CD4-positive, alpha-beta T cell treated with Interleukin-12 subunit alpha and Interleukin-12 subunit beta, for 1 hour (primary cell): Measurements from ENCODE around the gene SLC41A1.

ENCODE experiments used
- DNase-seq: peaks from one replicate; pipeline ENCODE4 v3.0.0-alpha.2; 2020

The SLC41A1 gene

GRCh38 chr1:205785446-205785845 is 27.6 kb downstream of the SLC41A1 start:
- DNase-seq = no peak

DNA sequence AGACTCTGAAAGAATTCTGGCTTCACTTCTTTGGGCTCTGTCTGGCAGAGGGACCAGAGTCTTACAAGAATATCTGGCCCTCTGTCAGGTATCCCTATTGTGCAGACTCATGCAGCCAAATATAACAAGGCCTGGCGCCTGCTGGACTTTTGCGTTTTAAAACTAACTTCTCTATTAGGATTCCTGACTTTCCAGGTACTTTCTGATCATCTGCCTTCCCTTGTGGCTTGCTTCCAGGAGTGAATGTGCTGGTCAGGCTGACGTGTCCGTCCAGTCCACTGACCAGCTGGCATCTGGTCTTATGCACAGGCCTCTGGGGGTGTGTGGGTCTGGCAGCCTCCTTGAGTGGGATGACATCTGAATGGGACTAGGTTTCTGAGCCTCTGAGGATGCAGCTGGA is 29.1 kb downstream of the SLC41A1 start:
- no peak for DNase-seq

- no peak for DNase-seq
These were observed 29.6 kb downstream of the SLC41A1 start for GRCh38 chr1:205783433-205783795.

DNA sequence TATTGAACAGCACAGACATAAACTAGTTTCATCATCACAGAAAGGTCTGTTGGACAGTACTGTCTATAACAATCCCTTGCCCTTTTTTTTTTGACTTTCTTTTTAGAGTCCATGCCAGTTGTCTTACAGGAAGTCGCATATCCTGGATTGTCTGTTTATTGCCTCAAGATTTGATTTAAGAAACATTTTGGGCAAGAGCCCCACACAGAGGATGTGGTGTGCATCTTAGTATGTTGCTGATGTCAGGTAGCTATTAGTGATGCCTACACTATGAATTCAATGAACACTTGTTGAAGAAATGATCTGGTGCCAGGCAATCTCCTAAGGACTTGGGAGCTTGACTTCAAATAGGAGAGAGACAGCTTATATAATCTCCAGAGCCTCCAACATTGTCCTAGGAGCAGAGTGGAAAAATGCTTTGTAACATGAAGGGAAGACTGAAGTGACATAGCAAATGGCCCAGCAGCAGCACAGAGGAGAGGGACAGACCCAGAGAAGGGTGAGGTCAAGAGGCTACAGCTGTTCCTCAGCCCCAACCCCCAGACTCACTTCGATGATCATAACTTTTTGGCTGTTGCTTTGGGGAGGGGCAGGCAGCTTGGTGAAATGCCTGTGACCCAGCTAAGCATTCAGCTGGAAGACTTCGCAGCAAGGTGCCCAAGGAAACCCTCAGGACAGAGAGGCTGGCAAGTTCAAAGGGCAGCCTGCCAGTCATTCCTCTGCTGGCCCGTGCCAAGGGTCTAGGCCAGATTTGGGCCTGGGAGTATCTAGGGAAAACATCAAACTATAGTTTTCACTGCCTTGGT is 30.2 kb downstream of the SLC41A1 start:
- peak; percentile 20 for DNase-seq

DNA sequence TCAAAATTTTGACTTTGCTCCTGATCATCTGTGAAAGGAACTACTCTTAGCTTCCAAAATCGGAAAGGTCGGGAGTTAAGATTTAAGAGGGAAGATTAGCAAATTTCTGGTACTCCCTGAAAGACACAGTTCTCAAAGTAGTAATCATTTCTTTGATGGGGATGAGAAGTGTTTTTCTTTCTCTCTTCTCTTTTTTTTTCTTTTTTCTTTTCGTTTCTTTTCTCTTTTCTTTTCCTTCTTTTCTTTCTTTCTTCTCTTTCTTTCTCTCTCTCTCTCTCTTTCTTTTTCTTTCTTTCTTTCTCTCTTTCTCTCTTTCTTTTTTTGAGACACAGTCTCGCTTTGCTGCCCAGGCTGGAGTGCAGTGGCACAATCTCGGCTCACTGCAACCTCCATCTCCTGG is 32.7 kb downstream of the SLC41A1 start:
- DNase-seq = no peak

- DNase-seq = no peak
These were observed 35.0 kb downstream of the SLC41A1 start for GRCh38 chr1:205777994-205778393.

- DNase-seq = no peak
These were observed 37.3 kb downstream of the SLC41A1 start for GRCh38 chr1:205775717-205776056.

GRCh38 chr1:205775015-205775716 is 37.8 kb downstream of the SLC41A1 start, which contains the start of gene RAB29:
TSS of gene RAB29 (minus strand) at chr1:205775482. CDS start at chr1:205774956, 526 bp downstream.
- peak; percentile 91 for DNase-seq

GRCh38 chr1:205774198-205775014 is 38.6 kb downstream of the SLC41A1 start:
- peak; percentile 65 for DNase-seq

DNA sequence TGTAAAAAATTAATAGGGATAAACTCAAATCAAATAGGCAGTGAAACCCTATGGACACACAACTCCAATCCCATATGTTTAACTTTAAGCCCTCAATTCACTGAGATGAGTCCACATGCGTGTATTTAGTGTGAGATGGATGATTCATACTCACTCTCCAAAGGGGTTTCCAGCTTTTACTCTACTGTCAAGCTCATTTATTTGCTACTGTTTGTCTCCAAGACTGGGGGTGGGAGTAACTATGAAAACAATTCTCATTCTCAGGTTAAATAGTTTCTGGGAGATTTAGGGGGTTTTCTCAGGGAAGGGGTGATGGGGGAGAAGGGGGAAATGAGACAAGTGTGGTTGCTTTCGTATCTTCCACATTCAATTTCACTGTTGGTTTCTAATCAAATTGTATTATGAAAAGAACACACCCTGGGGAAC is 40.4 kb downstream of the SLC41A1 start:
- peak; percentile 36 for DNase-seq

GRCh38 chr1:205770618-205771017 is 42.4 kb downstream of the SLC41A1 start:
- no peak for DNase-seq

DNA sequence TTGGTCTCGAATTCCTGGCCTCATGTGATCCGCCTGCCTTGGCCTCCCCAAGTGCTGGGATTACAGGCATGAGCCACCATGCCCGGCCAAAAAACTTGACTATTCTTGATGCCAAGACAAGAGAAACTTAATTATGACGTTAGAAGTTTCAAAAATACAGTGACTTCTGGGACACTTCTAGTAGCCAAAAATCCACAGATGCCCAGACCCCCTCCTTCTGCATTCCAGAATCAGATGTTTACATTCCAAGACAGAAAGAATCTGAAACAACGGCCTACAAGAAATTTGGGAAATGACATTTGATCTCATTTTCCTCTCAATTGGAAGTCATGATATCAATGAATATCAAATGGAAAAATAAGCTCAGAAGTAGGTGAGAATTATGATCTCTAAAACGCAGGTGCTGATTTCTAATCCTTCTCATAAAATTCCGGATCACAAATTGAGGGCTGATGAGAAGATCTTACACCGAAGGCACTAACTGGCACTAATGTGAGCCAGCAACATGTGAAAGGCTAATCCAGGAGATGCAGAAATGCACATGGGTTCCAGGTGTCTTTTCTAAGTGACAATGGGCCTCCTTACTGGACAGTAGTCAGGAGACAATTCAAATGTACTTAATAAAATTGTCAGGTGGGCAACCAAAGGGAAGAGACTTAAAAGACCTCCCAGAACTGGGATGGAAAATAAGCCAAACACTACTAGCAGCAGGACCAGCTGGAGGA is 43.2 kb downstream of the SLC41A1 start:
- DNase-seq = no peak

GRCh38 chr1:205767248-205767647 is 45.8 kb downstream of the SLC41A1 start:
- DNase-seq = no peak

DNA sequence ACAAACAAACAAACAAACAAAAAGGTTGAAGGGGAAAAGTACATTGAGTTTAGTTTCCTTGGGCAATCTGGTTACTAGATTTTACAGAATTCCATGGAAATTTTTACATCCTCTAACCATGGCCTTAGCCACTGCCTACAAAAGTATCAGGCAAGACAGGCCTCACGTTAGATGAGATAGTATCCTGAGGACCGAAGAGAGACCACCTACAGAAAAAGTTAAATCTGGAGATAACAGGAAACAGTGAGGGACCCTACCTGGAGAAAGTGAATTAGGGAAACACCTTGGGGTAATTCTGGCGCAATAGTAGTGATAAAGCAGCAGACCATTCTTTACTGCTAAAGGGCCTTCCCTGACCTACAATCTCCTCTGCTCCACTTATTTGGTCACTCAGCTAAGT is 46.4 kb downstream of the SLC41A1 start:
- no peak for DNase-seq

DNA sequence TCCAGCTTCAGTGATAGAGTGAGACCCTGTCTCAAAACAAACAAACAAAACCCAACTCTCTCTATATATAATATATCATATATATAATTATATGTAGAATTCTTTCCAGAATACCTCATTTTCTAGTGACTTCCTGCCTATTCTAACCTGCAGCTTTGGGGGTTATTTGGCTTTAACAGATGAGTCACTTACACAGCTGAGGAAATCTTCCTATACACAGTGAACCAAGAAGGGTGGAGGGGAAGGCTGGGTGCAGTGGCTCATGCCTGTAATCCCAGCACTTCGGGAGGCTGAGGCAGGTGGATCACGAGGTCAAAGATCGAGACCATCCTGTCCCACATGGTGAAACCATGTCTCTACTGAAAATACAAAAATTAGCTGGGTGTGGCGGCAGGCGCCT is 47.0 kb downstream of the SLC41A1 start:
- DNase-seq = no peak

- no peak for DNase-seq
These were observed 48.4 kb downstream of the SLC41A1 start for GRCh38 chr1:205764578-205764977.

DNA sequence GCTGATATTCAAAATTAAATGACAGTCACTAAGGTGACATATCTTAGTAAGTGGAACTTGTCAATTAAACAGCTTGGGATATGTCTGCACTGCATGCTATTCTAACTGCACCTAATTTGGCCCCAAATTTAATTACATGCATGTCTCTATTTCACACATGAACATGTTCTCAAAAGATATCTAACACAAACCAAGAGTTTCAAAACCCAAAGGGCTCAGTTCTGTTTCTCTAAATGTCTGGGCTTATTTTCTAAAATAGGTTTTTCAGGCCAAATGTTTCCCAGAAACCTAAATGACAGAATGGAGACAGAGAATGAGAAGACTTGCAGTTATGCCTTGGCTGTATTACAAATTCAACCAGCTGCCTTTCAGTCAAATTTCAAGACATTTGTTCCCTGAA is 49.0 kb downstream of the SLC41A1 start:
- DNase-seq = no peak

- no peak for DNase-seq
These were observed 52.4 kb downstream of the SLC41A1 start for GRCh38 chr1:205760606-205761005.

DNA sequence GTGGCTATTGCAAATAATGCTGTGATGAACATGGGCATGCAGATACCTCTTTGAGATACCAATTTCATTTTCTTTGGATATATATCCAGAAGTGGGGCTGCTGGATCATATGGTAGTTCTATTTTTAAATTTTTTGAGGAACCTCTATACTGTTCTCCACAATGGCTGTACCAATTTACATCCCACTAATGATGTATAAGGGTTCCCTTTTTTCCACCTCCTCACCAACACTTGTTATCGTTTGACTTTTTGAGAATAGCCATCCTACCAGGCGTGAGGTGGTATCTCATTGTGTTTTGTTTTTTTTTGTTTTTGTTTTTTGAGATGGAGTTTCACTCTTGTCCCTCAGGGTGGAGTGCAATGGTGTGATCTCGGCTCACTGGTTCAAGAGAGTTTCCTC is 56.4 kb downstream of the SLC41A1 start:
- no peak for DNase-seq

DNA sequence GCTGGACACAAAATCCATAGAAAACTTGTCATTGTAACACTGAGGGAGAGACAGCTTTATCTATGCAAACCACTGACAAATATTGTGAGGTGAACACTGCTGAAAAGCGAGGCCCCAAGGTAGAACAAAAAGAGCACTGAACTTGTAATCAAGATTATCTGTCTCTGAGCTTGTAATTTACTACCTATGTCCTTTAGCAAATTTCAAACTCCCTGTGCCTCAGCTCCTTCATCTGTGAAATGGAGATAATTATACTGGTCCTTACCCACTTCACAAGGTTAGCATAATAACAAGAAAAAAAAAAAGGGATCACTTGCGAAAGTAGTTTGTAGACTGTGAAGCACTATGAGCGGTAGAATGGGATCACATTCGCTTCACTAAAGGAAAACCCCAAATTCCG is 58.1 kb downstream of the SLC41A1 start:
- DNase-seq = no peak

- no peak for DNase-seq
These were observed 61.9 kb downstream of the SLC41A1 start for GRCh38 chr1:205751036-205751651.
